ENCODE data around the gene PDE8A. TPM values are rescaled to one million over a fixed set of nuclear protein-coding genes. Genes with fewer than 3 reads are reported as not detected.

PDE8A gene
- total and polyA plus RNA-seq, 2 donors (not counting 3 experiments of a cell fraction or from before 2014, with no cell fraction given), result 21.3 to 45.7 TPM

GRCh38 chr15:85131915-85132314, 150.3 kb downstream of the PDE8A start:
- Histone ChIP-seq H3K79me2 (ENCODE audit: control insufficient read depth, insufficient read depth, low read length) (no peaks in the 10 kb centered on the region), H3K9me1 (replicated peaks; ENCODE audit: control insufficient read depth, extremely low read depth, insufficient read depth, low read length) (no peaks in the 10 kb centered on the region), H3K27ac (ENCODE audit: insufficient read depth, low read depth, low read length) (no peak overlapping the region), H3K4me3 (replicated peaks in 1 of 3; ENCODE audit: insufficient read depth in 1 of 3, low read depth in 1 of 3, low read length in 3 of 3) (no peak overlapping the region), H2AFZ (ENCODE audit: low read depth, low read length) (no peak overlapping the region), H3K9ac (replicated peaks; ENCODE audit: extremely low read depth, insufficient read depth, low read length) (no peak overlapping the region), H4K20me1 (replicated peaks; ENCODE audit: control insufficient read depth, extremely low read depth, insufficient read depth, low read length) (no peaks in the 10 kb centered on the region), H3K4me2 (ENCODE audit: insufficient read depth, low read length) (no peak overlapping the region), H3K27me3 (ENCODE audit: control insufficient read depth in 2 of 2, insufficient read depth in 2 of 2, low read length in 2 of 2) (no peaks in the 10 kb centered on the region), H3K9me3 (replicated peaks; ENCODE audit: control insufficient read depth, insufficient read depth, low read length) (no peaks in the 10 kb centered on the region), H3K36me3 (ENCODE audit: control insufficient read depth in 2 of 2, extremely low read depth in 1 of 2, insufficient read depth in 2 of 2, low read length in 2 of 2) (peaks cover 2% of the 10 kb centered on the region in 2 experiments), H3K4me1 (ENCODE audit: control insufficient read depth, extremely low read depth, insufficient read depth, low read length) (peaks cover 12% of the 10 kb centered on the region)
- intact Hi-C loops (cut with micrococcal nuclease) (no loop called here), dilution Hi-C loops (cut with MboI; ENCODE audit: extremely low pct_ligation_motif_present, low sequenced_read_pairs) (no loop called here)
- DNase-seq (ENCODE audit: low read depth, low spot score) (no peak), FAIRE-seq (no peak)
- TF ChIP-seq FOS (IDR thresholded peaks at IDR 0.05; ENCODE audit: borderline replicate concordance, insufficient read depth, low read length), result no peak
- no peak for TF ChIP-seq POLR2AphosphoS5 (IDR thresholded peaks at IDR 0.05; ENCODE audit: insufficient read depth, low read depth, low read length)
- TF ChIP-seq JUN (IDR thresholded peaks at IDR 0.05; ENCODE audit: borderline replicate concordance, insufficient read depth, insufficient read length, low read depth), result no peak
- TF ChIP-seq MYC (IDR thresholded peaks at IDR 0.05; ENCODE audit: low read depth, low read length), result no peak
- no peak for TF ChIP-seq EZH2 (IDR thresholded peaks at IDR 0.05; ENCODE audit: borderline replicate concordance, low read depth, low read length, severe bottlenecking)
- no peak for TF ChIP-seq POLR2A (IDR thresholded peaks at IDR 0.05; ENCODE audit: low read depth, low read length)
- TF ChIP-seq MAX (IDR thresholded peaks at IDR 0.05; ENCODE audit: insufficient read depth, insufficient read length), result no peak
- TF ChIP-seq CTCF (IDR thresholded peaks at IDR 0.05; ENCODE audit: extremely low read depth in 1 of 2, insufficient read depth in 1 of 2, low read depth in 1 of 2, low read length in 2 of 2), result no peak
- TF ChIP-seq GATA2 (IDR thresholded peaks at IDR 0.05; ENCODE audit: insufficient read depth, insufficient read length, low read depth, low read length), result no peak
- BruUV-seq (replicated peaks), result no TSS peak
- ChIA-PET POLR2A (no interaction called here), CTCF (no interaction called here)
